Liver (tissue), 3 donors: ENCODE measurements around the gene CCDC69.
A peak's percentile ranks its signal among the peaks of the same experiment; 100 is the strongest.

Experiments used
- ATF3 ChIP-seq: IDR thresholded peaks from 2 replicates; pipeline ENCODE4 v1.6.1; 2016; ENCODE audit warnings: antibody characterized with exemption
- EGR1 ChIP-seq, 2 donors: IDR thresholded peaks; 2 replicates each; pipeline ENCODE4 v1.6.1; 2016 to 2018; ENCODE audit warnings: antibody characterized with exemption in 2 of 2, low read depth in 2 of 2
- FOXA1 ChIP-seq: IDR thresholded peaks from 2 replicates; pipeline ENCODE4 v1.6.1; 2016; ENCODE audit warnings: antibody characterized with exemption
- GABPA ChIP-seq, 2 donors: IDR thresholded peaks in 1 of 2; conservative IDR thresholded peaks in 1 of 2; 2 replicates each; pipeline ENCODE4 v1.6.1; 2016; ENCODE audit warnings: antibody characterized with exemption in 2 of 2, mild to moderate bottlenecking in 1 of 2, moderate library complexity in 1 of 2
- HNF4A ChIP-seq, 2 donors: conservative IDR thresholded peaks; 2 replicates each; pipeline ENCODE4 v1.6.1; 2016; ENCODE audit warnings: antibody characterized with exemption in 2 of 2, mild to moderate bottlenecking in 2 of 2
- HNF4G ChIP-seq: IDR thresholded peaks from 2 replicates; pipeline ENCODE4 v1.6.1; 2016; ENCODE audit warnings: antibody characterized with exemption
- JUND ChIP-seq, 2 donors: IDR thresholded peaks; 2 replicates each; pipeline ENCODE4 v1.6.1; 2016; ENCODE audit warnings: antibody characterized with exemption in 2 of 2
- NR2F2 ChIP-seq: IDR thresholded peaks from 2 replicates; pipeline ENCODE4 v1.6.1; 2016; ENCODE audit warnings: antibody characterized with exemption
- REST ChIP-seq: IDR thresholded peaks from 2 replicates; pipeline ENCODE4 v1.6.1; 2016; ENCODE audit warnings: antibody characterized with exemption, mild to moderate bottlenecking
- SP1 ChIP-seq: IDR thresholded peaks from 2 replicates; pipeline ENCODE4 v1.6.1; 2018; ENCODE audit warnings: antibody characterized with exemption, mild to moderate bottlenecking
- TAF1 ChIP-seq: conservative IDR thresholded peaks from 2 replicates; pipeline ENCODE4 v1.6.1; 2016; ENCODE audit warnings: antibody characterized with exemption, mild to moderate bottlenecking
- YY1 ChIP-seq: IDR thresholded peaks from 2 replicates; pipeline ENCODE4 v1.6.1; 2016; ENCODE audit warnings: antibody characterized with exemption, mild to moderate bottlenecking
- TF ChIP-seq, protein P1 (sequence below): fragments of 150-350 bp; IDR thresholded peaks from 2 replicates; pipeline ENCODE4 v1.5.1; 2017; ENCODE audit warnings: improper control_type of control experiment, low read depth, low read length; ENCODE audit not compliant: missing input control
- TF ChIP-seq, protein P2 (sequence below): IDR thresholded peaks from 2 replicates; pipeline ENCODE4 v1.6.1; 2016; ENCODE audit warnings: antibody characterized with exemption
- donor health status: healthy.
- donor health status: healthy.

GRCh38 chr5:151239237-151239861 lies 15.5 kb upstream of the CCDC69 start:
- TF ChIP-seq, protein P1, sequence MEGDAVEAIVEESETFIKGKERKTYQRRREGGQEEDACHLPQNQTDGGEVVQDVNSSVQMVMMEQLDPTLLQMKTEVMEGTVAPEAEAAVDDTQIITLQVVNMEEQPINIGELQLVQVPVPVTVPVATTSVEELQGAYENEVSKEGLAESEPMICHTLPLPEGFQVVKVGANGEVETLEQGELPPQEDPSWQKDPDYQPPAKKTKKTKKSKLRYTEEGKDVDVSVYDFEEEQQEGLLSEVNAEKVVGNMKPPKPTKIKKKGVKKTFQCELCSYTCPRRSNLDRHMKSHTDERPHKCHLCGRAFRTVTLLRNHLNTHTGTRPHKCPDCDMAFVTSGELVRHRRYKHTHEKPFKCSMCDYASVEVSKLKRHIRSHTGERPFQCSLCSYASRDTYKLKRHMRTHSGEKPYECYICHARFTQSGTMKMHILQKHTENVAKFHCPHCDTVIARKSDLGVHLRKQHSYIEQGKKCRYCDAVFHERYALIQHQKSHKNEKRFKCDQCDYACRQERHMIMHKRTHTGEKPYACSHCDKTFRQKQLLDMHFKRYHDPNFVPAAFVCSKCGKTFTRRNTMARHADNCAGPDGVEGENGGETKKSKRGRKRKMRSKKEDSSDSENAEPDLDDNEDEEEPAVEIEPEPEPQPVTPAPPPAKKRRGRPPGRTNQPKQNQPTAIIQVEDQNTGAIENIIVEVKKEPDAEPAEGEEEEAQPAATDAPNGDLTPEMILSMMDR, result peak; percentile 49
- TF ChIP-seq EGR1 (IDR thresholded peaks at IDR 0.05; ENCODE audit: low read depth in 2 of 2) (no peak), TAF1 (no peak), YY1 (no peak), JUND (IDR thresholded peaks at IDR 0.05) (no peak), GABPA (IDR thresholded peaks at IDR 0.05 in 1 of 2, conservative IDR thresholded peaks at IDR 0.05 in 1 of 2) (no peak), FOXA1 (no peak), ATF3 (no peak), HNF4A (conservative IDR thresholded peaks at IDR 0.05) (no peak), REST (no peak), HNF4G (no peak), NR2F2 (no peak), SP1 (no peak)
- TF ChIP-seq, protein P2, sequence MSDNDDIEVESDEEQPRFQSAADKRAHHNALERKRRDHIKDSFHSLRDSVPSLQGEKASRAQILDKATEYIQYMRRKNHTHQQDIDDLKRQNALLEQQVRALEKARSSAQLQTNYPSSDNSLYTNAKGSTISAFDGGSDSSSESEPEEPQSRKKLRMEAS, result no peak
